GM23338 (cell line): ENCODE measurements around the gene GPRC5B. TPM values are rescaled to one million over a fixed set of nuclear protein-coding genes. Genes with fewer than 3 reads are reported as not detected.

Experiments used
- ATAC-seq: fragments of 200-7000 bp; cut with Tn5 transposase; 3 replicates; pipeline ENCODE4 v1.9.1; 2020
- DNase-seq: peaks from one replicate; pipeline ENCODE4 v3.0.0-alpha.2; 2015; ENCODE audit warnings: low spot score
- H2AFZ ChIP-seq: fragments of 200-600 bp; sonication (generic); 2 replicates; pipeline ENCODE4 v1.8.0; 2016; ENCODE audit warnings: antibody characterized with exemption, mild to moderate bottlenecking, moderate library complexity
- H3F3A ChIP-seq: fragments of 200-600 bp; sonication (generic); replicated peaks from 2 replicates; pipeline ENCODE4 v1.8.0; 2017; ENCODE audit warnings: antibody characterized with exemption, mixed run types, low read depth
- H3K27ac ChIP-seq: fragments of 200-600 bp; sonication (generic); 2 replicates; pipeline ENCODE4 v1.6.1; 2016; ENCODE audit warnings: low read depth
- H3K27me3 ChIP-seq: fragments of 200-600 bp; sonication (generic); 2 replicates; pipeline ENCODE4 v1.8.0; 2016; ENCODE audit warnings: mild to moderate bottlenecking, mixed run types, moderate library complexity; ENCODE audit not compliant: insufficient read depth
- H3K36me3 ChIP-seq: fragments of 200-600 bp; sonication (generic); 2 replicates; pipeline ENCODE4 v1.8.0; 2016; ENCODE audit warnings: mild to moderate bottlenecking; ENCODE audit not compliant: insufficient read depth
- H3K4me1 ChIP-seq: fragments of 200-600 bp; sonication (generic); 2 replicates; pipeline ENCODE4 v1.8.0; 2016; ENCODE audit warnings: mild to moderate bottlenecking, moderate library complexity; ENCODE audit not compliant: insufficient read depth
- H3K4me2 ChIP-seq: fragments of 200-600 bp; sonication (generic); 2 replicates; pipeline ENCODE4 v1.7.1; 2017; ENCODE audit warnings: mixed run types
- H3K4me3 ChIP-seq: fragments of 200-600 bp; sonication (generic); 2 replicates; pipeline ENCODE4 v1.6.1; 2016; ENCODE audit warnings: mixed run types
- H3K79me2 ChIP-seq: fragments of 200-600 bp; sonication (generic); replicated peaks from 2 replicates; pipeline ENCODE4 v1.8.0; 2017; ENCODE audit warnings: mild to moderate bottlenecking; ENCODE audit not compliant: insufficient read depth
- H3K9me2 ChIP-seq: fragments of 200-600 bp; sonication (generic); 2 replicates; pipeline ENCODE4 v1.8.0; 2017; ENCODE audit not compliant: insufficient read depth
- H4K20me1 ChIP-seq: fragments of 200-600 bp; sonication (generic); replicated peaks from 2 replicates; pipeline ENCODE4 v1.8.0; 2017; ENCODE audit warnings: mild to moderate bottlenecking; ENCODE audit not compliant: insufficient read depth
- H3K27ac Mint-ChIP-seq: 2 replicates; pipeline ENCODE4 v1.8.0; 2020; ENCODE audit warnings: inconsistent platforms, mild to moderate bottlenecking, moderate library complexity, mixed read lengths
- H3K27me3 Mint-ChIP-seq: 3 replicates; pipeline ENCODE4 v1.8.0; 2022; ENCODE audit warnings: low read depth, mild to moderate bottlenecking, moderate library complexity, mixed read lengths, inconsistent platforms; ENCODE audit not compliant: insufficient read depth, poor library complexity
- H3K36me3 Mint-ChIP-seq: 3 replicates; pipeline ENCODE4 v1.8.0; 2021; ENCODE audit warnings: low read depth, mild to moderate bottlenecking, inconsistent platforms, moderate library complexity, mixed read lengths
- H3K4me1 Mint-ChIP-seq: 3 replicates; pipeline ENCODE4 v1.8.0; 2020; ENCODE audit warnings: mild to moderate bottlenecking, inconsistent platforms, mixed read lengths
- H3K4me3 Mint-ChIP-seq: 3 replicates; pipeline ENCODE4 v1.8.0; 2021; ENCODE audit warnings: moderate library complexity, mild to moderate bottlenecking, inconsistent platforms, mixed read lengths
- H3K9me3 Mint-ChIP-seq: 3 replicates; pipeline ENCODE4 v1.8.0; 2020; ENCODE audit warnings: moderate library complexity, mild to moderate bottlenecking, inconsistent platforms, mixed read lengths
- CREB1 ChIP-seq: fragments of 250-450 bp; sonication (Bioruptor Pico); IDR thresholded peaks from 2 replicates; pipeline ENCODE4 v1.5.0; 2020; ENCODE audit warnings: low read depth, mild to moderate bottlenecking, moderate library complexity
- NANOG ChIP-seq: IDR thresholded peaks from 2 replicates; pipeline ENCODE4 v1.6.1; 2016; ENCODE audit warnings: antibody characterized with exemption, borderline replicate concordance
- POLR2AphosphoS5 ChIP-seq: IDR thresholded peaks from 2 replicates; pipeline ENCODE4 v1.6.1; 2016; ENCODE audit warnings: antibody characterized with exemption, low read depth
- ZNF114 ChIP-seq: fragments of 250-450 bp; sonication (Bioruptor Pico); IDR thresholded peaks from 2 replicates; pipeline ENCODE4 v1.5.0; 2020; ENCODE audit warnings: mild to moderate bottlenecking, moderate library complexity
- polyA plus RNA-seq: library from polyadenylated mRNA; unstranded; fragments of >200 nt; fragmentation: Nextera tagmentation; extraction: Ambion mirVana; gene quantifications from 2 replicates; pipeline ENCODE4 v1.2.1, GENCODE V29; 2016
- total RNA-seq: library from RNA; depleted of rRNA; stranded (reverse); fragments of >200 nt; shearing (Covaris generic); gene quantifications from 2 replicates; pipeline ENCODE4 v1.2.3, GENCODE V29; 2014
- TF ChIP-seq, protein P1 (sequence below): IDR thresholded peaks from 2 replicates; pipeline ENCODE4 v1.6.1; 2016; ENCODE audit warnings: antibody characterized with exemption
- TF ChIP-seq, protein P2 (sequence below), 2 experiments: fragments of 200-600 bp in 1 of 2; sonication (generic) in 1 of 2; conservative IDR thresholded peaks; 2 replicates each; pipeline versions ENCODE4 v1.5.1 to v1.6.1; 2016 to 2017; ENCODE audit warnings: antibody characterized with exemption in 2 of 2, low read depth in 2 of 2, mild to moderate bottlenecking in 2 of 2, moderate library complexity in 1 of 2

GPRC5B gene
- total and polyA plus RNA-seq, 2 experiments from 2014 or later, result 70.9 to 82.5 TPM

DNA sequence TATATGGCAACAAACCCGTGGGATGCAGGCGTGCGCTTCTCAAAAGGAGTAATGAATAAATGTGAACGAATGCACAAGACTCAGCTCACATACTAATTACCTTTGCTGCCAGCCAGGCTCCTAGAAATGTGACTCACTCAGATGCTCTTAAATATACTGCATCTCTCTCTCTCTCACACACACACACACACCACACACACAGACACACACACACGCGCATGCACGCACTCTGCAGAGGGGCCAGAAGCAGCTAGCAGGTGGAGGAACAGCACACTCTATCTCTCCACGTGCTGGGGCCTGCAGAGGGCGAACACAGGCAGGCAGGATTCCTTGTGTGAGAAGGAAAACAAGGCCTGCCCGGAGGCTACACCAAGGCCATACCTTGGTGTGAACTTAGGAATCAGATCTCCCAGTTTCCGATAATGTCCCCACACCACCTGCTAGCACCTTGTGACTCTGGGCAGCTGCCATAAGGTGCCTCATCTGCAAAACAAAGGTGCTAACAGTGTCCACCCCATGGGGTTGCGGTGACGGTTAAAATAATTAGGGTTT lies 5.3 kb downstream of the GPRC5B start:
- peaks cover 64% of the 10 kb centered on the region for H3K4me1 Mint-ChIP-seq
- Histone ChIP-seq H4K20me1 (peaks cover 19% of the 10 kb centered on the region), H3K9me2 (no peaks in the 10 kb centered on the region), H3F3A (peaks cover 14% of the 10 kb centered on the region), H3K4me3 (peak overlapping the region; percentile 31; the same call in 1 of the 2 replicates), H3K27me3 (no peaks in the 10 kb centered on the region), H3K4me2 (peak overlapping the region; percentile 53), H3K79me2 (peaks cover 88% of the 10 kb centered on the region), H3K36me3 (no peaks in the 10 kb centered on the region), H2AFZ (no peak overlapping the region), H3K4me1 (peaks cover 58% of the 10 kb centered on the region), H3K27ac (peak overlapping the region; percentile 93)
- TF ChIP-seq, protein P1, sequence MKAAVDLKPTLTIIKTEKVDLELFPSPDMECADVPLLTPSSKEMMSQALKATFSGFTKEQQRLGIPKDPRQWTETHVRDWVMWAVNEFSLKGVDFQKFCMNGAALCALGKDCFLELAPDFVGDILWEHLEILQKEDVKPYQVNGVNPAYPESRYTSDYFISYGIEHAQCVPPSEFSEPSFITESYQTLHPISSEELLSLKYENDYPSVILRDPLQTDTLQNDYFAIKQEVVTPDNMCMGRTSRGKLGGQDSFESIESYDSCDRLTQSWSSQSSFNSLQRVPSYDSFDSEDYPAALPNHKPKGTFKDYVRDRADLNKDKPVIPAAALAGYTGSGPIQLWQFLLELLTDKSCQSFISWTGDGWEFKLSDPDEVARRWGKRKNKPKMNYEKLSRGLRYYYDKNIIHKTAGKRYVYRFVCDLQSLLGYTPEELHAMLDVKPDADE, result no peak
- 0 out of 2 replicates have a peak, but pooled peaks have one; percentile 13 for TF ChIP-seq ZNF114
- TF ChIP-seq CREB1 (CRISPR knock-in tag), result 0 out of 2 replicates have a peak, but pooled peaks have one; percentile 30
- peak; percentile 35; the same call in 1 of the 2 replicates for TF ChIP-seq NANOG
- TF ChIP-seq, protein P2, sequence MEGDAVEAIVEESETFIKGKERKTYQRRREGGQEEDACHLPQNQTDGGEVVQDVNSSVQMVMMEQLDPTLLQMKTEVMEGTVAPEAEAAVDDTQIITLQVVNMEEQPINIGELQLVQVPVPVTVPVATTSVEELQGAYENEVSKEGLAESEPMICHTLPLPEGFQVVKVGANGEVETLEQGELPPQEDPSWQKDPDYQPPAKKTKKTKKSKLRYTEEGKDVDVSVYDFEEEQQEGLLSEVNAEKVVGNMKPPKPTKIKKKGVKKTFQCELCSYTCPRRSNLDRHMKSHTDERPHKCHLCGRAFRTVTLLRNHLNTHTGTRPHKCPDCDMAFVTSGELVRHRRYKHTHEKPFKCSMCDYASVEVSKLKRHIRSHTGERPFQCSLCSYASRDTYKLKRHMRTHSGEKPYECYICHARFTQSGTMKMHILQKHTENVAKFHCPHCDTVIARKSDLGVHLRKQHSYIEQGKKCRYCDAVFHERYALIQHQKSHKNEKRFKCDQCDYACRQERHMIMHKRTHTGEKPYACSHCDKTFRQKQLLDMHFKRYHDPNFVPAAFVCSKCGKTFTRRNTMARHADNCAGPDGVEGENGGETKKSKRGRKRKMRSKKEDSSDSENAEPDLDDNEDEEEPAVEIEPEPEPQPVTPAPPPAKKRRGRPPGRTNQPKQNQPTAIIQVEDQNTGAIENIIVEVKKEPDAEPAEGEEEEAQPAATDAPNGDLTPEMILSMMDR (conservative IDR thresholded peaks at IDR 0.05; ENCODE audit: low read depth in 2 of 2), result peak in 1 of 2 experiments; percentile 44; a peak in 3 of 4 replicates
- 0 out of 2 replicates have a peak, but pooled peaks have one; percentile 14 for TF ChIP-seq POLR2AphosphoS5
- ATAC-seq, result peak; percentile 36
- H3K4me3 Mint-ChIP-seq, result peak overlapping the region; percentile 28
- H3K9me3 Mint-ChIP-seq, result no peaks in the 10 kb centered on the region
- peaks cover 60% of the 10 kb centered on the region for H3K36me3 Mint-ChIP-seq
- H3K27ac Mint-ChIP-seq, result peak overlapping the region; percentile 81
- DNase-seq, result peak; percentile 77
- H3K27me3 Mint-ChIP-seq, result peaks cover 16% of the 10 kb centered on the region

DNA sequence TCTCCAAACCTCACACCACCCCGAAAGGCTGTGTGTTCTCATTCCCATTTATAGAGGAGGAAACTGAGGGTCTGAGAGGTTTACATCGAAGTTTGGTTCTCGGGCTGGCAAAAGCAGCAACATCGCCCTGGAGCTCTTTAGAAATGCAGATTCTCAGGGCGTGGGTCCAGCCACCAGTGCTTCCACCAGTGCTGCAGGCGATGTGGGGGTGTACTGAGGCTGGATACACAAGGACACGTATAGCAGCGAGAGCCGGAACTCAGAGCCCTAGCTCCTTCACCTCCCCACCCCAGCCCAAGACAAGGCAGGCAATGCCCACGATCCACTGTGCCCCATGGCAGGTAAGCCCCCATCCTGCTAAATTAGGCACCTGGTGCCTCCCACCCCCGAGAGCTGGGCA lies 5.9 kb downstream of the GPRC5B start:
- Histone ChIP-seq H3K9me2 (no peaks in the 10 kb centered on the region), H3K36me3 (no peaks in the 10 kb centered on the region), H3K4me3 (peak overlapping the region; percentile 31; the same call in 1 of the 2 replicates), H3K27me3 (no peaks in the 10 kb centered on the region), H3K79me2 (peaks cover 93% of the 10 kb centered on the region), H3K4me2 (peak overlapping the region; percentile 53), H3K4me1 (peaks cover 58% of the 10 kb centered on the region), H4K20me1 (peaks cover 24% of the 10 kb centered on the region), H3K27ac (peak overlapping the region; percentile 93), H3F3A (peaks cover 14% of the 10 kb centered on the region), H2AFZ (no peak overlapping the region)
- H3K9me3 Mint-ChIP-seq, result no peaks in the 10 kb centered on the region
- H3K36me3 Mint-ChIP-seq, result peaks cover 66% of the 10 kb centered on the region
- peaks cover 16% of the 10 kb centered on the region for H3K27me3 Mint-ChIP-seq
- DNase-seq (no peak), ATAC-seq (no peak)
- H3K27ac Mint-ChIP-seq, result peak overlapping the region; percentile 64; the same call in 1 of the 2 replicates
- peaks cover 64% of the 10 kb centered on the region for H3K4me1 Mint-ChIP-seq
- no peak overlapping the region for H3K4me3 Mint-ChIP-seq
- TF ChIP-seq CREB1 (CRISPR knock-in tag) (no peak), POLR2AphosphoS5 (0 out of 2 replicates have a peak, but pooled peaks have one; percentile 1)
